Measurements from ENCODE around the gene HABP2. TPM values are rescaled to one million over a fixed set of nuclear protein-coding genes. Genes with fewer than 3 reads are reported as not detected.

HABP2 gene
- total RNA-seq, 1 experiment from 2014 or later: not detected

DNA sequence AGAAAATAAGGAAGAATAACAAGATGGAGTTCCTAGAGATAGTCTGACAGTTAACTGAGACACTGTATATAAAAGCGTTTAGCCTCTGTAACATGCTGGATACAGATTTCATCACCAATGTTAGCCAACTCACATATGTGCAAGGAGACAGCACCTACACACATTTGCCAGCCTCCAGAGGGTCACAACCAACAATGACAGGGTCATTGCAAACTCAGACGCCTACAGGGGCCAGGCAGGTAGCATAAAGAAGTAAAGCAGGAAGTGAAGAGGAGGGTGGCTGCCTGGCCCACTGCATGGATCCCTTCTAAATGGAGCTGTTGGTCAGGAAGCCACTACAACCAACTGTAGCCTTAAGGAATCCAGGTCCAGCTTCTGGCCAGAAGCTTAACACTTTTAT is 60.6 kb downstream of the HABP2 start:
- Histone ChIP-seq H4K20me1 (ENCODE audit: control insufficient read depth, insufficient read depth, insufficient read length) (no peaks in the 10 kb centered on the region), H3K23me2 (ENCODE audit: insufficient read length, low read depth, low read length, poor library complexity, severe bottlenecking) (no peaks in the 10 kb centered on the region), H4K8ac (replicated peaks; ENCODE audit: insufficient read length, low read depth, low read length) (no peak overlapping the region), H3K79me1 (ENCODE audit: insufficient read depth, low read depth, low read length, poor library complexity, severe bottlenecking) (no peaks in the 10 kb centered on the region), H3K27me3 (ENCODE audit: insufficient read depth, low read length) (no peaks in the 10 kb centered on the region; the same call in 1 of the 2 replicates), H3T11ph (ENCODE audit: low read length) (no peak overlapping the region), H2BK12ac (ENCODE audit: insufficient read length, low read depth, low read length) (no peak overlapping the region), H3K4me2 (ENCODE audit: insufficient read depth, insufficient read length, low read length) (no peak overlapping the region), H3K27ac (ENCODE audit: insufficient read length, low read depth, low read length) (no peak overlapping the region), H3K9me3 (ENCODE audit: control insufficient read depth, low read depth, low read length) (no peaks in the 10 kb centered on the region), H3K9ac (ENCODE audit: extremely low read depth, insufficient read length, low read length) (no peak overlapping the region), H2AK5ac (ENCODE audit: insufficient read length, low read length) (no peak overlapping the region), H3K4ac (ENCODE audit: low read depth, low read length) (no peak overlapping the region), H2BK15ac (ENCODE audit: low read depth, low read length) (no peak overlapping the region), H3K18ac (ENCODE audit: insufficient read length, low read depth, low read length) (no peak overlapping the region), H3K56ac (ENCODE audit: insufficient read length, low read depth, low read length) (no peak overlapping the region), H4K91ac (ENCODE audit: insufficient read length, low read depth, low read length) (no peak overlapping the region), H2BK5ac (ENCODE audit: insufficient read length, low read length) (no peak overlapping the region), H3K4me1 (ENCODE audit: insufficient read depth, low read length) (peaks cover 10% of the 10 kb centered on the region; the same call in 1 of the 2 replicates), H3K79me2 (ENCODE audit: insufficient read depth, low read length) (no peaks in the 10 kb centered on the region), H4K5ac (ENCODE audit: insufficient read length, low read depth, low read length) (no peak overlapping the region), H3K14ac (ENCODE audit: insufficient read depth, low read length) (no peak overlapping the region), H2BK120ac (ENCODE audit: low read depth, low read length, poor library complexity, severe bottlenecking) (no peak overlapping the region), H3K23ac (ENCODE audit: insufficient read length, low read depth, low read length) (no peak overlapping the region), H2BK20ac (ENCODE audit: low read depth, low read length, poor library complexity, severe bottlenecking) (no peak overlapping the region), H2AFZ (ENCODE audit: low read length) (no peak overlapping the region)
- H3K27me3 Mint-ChIP-seq (ENCODE audit: low read depth): peaks cover 63% of the 10 kb centered on the region
- no peak for TF ChIP-seq CTCF (conservative IDR thresholded peaks at IDR 0.05)
- H3K27ac Mint-ChIP-seq: no peak overlapping the region
- H3K36me3 Mint-ChIP-seq (ENCODE audit: insufficient read depth in 1 of 3, low read depth in 3 of 3): no peaks in the 10 kb centered on the region; a peak in 1 of 7 replicates
- no peaks in the 10 kb centered on the region for H3K9me3 Mint-ChIP-seq
- peak overlapping the region in 1 of 2 experiments; percentile 64; a peak in 1 of 5 replicates for H3K4me3 Mint-ChIP-seq
- H3K4me1 Mint-ChIP-seq: peaks cover 63 to 69% of the 10 kb centered on the region in 2 experiments
- no peak for DNase-seq
- no CpG with 5 or more reads among the region's 2 CpGs for WGBS (ENCODE audit: extremely low coverage, insufficient read length, low lambda C conversion rate)
